ENCODE data around the gene NRP2. TPM values are rescaled to one million over a fixed set of nuclear protein-coding genes. Genes with fewer than 3 reads are reported as not detected.

The NRP2 gene
- total RNA-seq, 1 donor from 2014 or later = 64.0 TPM

- H3K4me1 Mint-ChIP-seq (ENCODE audit: low read depth) = no peaks in the 10 kb centered on the region
- H3K27ac Mint-ChIP-seq = no peak overlapping the region
- no peak overlapping the region for H3K4me3 Mint-ChIP-seq
- no peaks in the 10 kb centered on the region for H3K9me3 Mint-ChIP-seq
- H3K36me3 Mint-ChIP-seq (ENCODE audit: low read depth) = no peaks in the 10 kb centered on the region
- intact Hi-C loops (cut with micrococcal nuclease) = no loop called here
- DNase-seq (ENCODE audit: low spot score) = no peak
- peaks cover 6% of the 10 kb centered on the region for H3K27me3 Mint-ChIP-seq (ENCODE audit: insufficient read depth)
Measured at GRCh38 chr2:205787761-205788160, 105.5 kb downstream of the NRP2 start.

- intact Hi-C loops (cut with micrococcal nuclease) = no loop called here
- H3K27me3 Mint-ChIP-seq (ENCODE audit: insufficient read depth) = peaks cover 6% of the 10 kb centered on the region
- H3K4me1 Mint-ChIP-seq (ENCODE audit: low read depth) = no peaks in the 10 kb centered on the region
- H3K9me3 Mint-ChIP-seq = no peaks in the 10 kb centered on the region
- H3K4me3 Mint-ChIP-seq = no peak overlapping the region
- no peak for DNase-seq (ENCODE audit: low spot score)
- H3K36me3 Mint-ChIP-seq (ENCODE audit: low read depth) = no peaks in the 10 kb centered on the region
- no peak overlapping the region for H3K27ac Mint-ChIP-seq
Measured at GRCh38 chr2:205789906-205790305, 107.6 kb downstream of the NRP2 start.

DNA sequence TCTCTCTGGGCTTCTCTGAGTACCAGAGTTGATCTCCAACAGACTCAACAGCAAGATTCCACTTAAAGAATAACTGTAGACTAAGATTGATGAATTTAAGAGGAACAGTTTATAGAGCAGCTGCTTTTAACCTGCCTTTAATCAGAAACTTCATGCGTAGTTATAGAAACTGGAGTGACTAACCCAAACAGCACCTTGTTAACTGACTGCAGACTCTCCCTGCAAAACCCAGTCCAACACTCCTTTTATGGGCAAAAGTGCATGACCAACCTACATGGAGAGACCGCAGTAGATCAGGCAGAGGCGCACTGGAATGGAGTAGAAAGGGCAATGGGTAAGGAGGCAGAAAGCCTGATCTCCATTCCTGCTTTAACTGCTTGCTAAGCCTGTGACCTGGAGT, 110.6 kb downstream of the NRP2 start:
- H3K27ac Mint-ChIP-seq = no peak overlapping the region
- H3K4me3 Mint-ChIP-seq = no peak overlapping the region
- intact Hi-C loops (cut with micrococcal nuclease) = no loop called here
- H3K9me3 Mint-ChIP-seq = no peaks in the 10 kb centered on the region
- H3K4me1 Mint-ChIP-seq (ENCODE audit: low read depth) = no peaks in the 10 kb centered on the region
- H3K27me3 Mint-ChIP-seq (ENCODE audit: insufficient read depth) = no peaks in the 10 kb centered on the region
- H3K36me3 Mint-ChIP-seq (ENCODE audit: low read depth) = no peaks in the 10 kb centered on the region
- no peak for DNase-seq (ENCODE audit: low spot score)

DNA sequence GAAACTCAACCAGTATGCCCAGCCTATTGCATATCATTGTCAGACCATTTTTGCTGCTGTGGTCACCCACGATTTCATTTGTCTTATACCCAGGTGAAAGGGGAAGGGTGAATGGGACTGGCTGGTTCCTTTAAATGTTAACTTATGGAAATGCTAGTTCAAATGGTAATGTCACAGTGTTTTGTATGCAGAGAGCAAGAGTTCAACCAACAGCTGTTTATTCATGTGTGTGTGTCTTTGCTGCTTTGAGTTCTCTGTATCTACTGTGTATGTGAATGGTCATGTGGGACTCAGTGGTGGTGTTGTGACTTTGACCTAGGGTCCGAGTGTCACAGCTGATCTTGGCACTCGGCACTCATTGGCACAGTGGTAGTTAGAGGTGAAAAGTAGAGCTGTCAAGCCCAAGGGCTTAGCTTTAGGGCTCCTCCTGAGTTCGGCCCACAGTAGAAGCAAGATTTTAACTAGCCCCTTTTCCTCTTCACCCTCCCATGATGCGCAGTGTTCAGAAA, 114.6 kb downstream of the NRP2 start:
- H3K9me3 Mint-ChIP-seq = no peaks in the 10 kb centered on the region
- H3K36me3 Mint-ChIP-seq (ENCODE audit: low read depth) = no peaks in the 10 kb centered on the region
- H3K4me1 Mint-ChIP-seq (ENCODE audit: low read depth) = no peaks in the 10 kb centered on the region
- intact Hi-C loops (cut with micrococcal nuclease) = no loop called here
- H3K4me3 Mint-ChIP-seq = no peak overlapping the region
- peaks cover 1% of the 10 kb centered on the region for H3K27me3 Mint-ChIP-seq (ENCODE audit: insufficient read depth)
- no peak overlapping the region for H3K27ac Mint-ChIP-seq
- no peak for DNase-seq (ENCODE audit: low spot score)

DNA sequence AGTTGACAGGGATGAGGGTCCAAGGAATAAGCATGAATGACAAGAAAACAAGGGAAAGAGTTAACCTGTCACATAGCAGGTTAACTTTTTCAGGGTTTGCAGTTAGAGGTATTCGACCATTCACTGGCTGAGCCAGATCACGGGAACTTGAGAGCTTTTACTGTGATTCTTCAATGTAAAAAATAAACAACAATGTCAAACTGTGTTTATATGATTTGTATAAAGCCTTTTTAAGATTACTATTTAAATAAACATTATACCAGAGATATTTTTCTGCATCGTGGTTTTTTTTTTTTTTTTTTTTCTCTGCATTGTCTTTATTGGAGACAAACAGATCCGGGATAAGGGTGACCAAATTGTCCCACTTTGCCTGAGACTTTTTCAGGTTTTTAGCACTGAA, 115.6 kb downstream of the NRP2 start:
- no peaks in the 10 kb centered on the region for H3K36me3 Mint-ChIP-seq (ENCODE audit: low read depth)
- H3K9me3 Mint-ChIP-seq = no peaks in the 10 kb centered on the region
- no peak overlapping the region for H3K4me3 Mint-ChIP-seq
- H3K27me3 Mint-ChIP-seq (ENCODE audit: insufficient read depth) = peaks cover 1% of the 10 kb centered on the region
- intact Hi-C loops (cut with micrococcal nuclease) = no loop called here
- H3K27ac Mint-ChIP-seq = no peak overlapping the region
- H3K4me1 Mint-ChIP-seq (ENCODE audit: low read depth) = no peaks in the 10 kb centered on the region
- DNase-seq (ENCODE audit: low spot score) = no peak

GRCh38 chr2:205800224-205800623, 117.9 kb downstream of the NRP2 start:
- no peaks in the 10 kb centered on the region for H3K36me3 Mint-ChIP-seq (ENCODE audit: low read depth)
- intact Hi-C loops (cut with micrococcal nuclease) = no loop called here
- peaks cover 1% of the 10 kb centered on the region for H3K27me3 Mint-ChIP-seq (ENCODE audit: insufficient read depth)
- H3K27ac Mint-ChIP-seq = no peak overlapping the region
- DNase-seq (ENCODE audit: low spot score) = no peak
- H3K4me1 Mint-ChIP-seq (ENCODE audit: low read depth) = no peaks in the 10 kb centered on the region
- H3K4me3 Mint-ChIP-seq = no peak overlapping the region
- H3K9me3 Mint-ChIP-seq = no peaks in the 10 kb centered on the region

- Mint-ChIP-seq H3K27me3 (ENCODE audit: insufficient read depth) (peaks cover 1% of the 10 kb centered on the region), H3K36me3 (ENCODE audit: low read depth) (no peaks in the 10 kb centered on the region), H3K9me3 (no peaks in the 10 kb centered on the region), H3K4me3 (no peak overlapping the region), H3K4me1 (ENCODE audit: low read depth) (no peaks in the 10 kb centered on the region), H3K27ac (no peak overlapping the region)
- intact Hi-C loops (cut with micrococcal nuclease) = no loop called here
- DNase-seq (ENCODE audit: low spot score) = no peak
Measured at GRCh38 chr2:205800773-205801172, 118.5 kb downstream of the NRP2 start.

DNA sequence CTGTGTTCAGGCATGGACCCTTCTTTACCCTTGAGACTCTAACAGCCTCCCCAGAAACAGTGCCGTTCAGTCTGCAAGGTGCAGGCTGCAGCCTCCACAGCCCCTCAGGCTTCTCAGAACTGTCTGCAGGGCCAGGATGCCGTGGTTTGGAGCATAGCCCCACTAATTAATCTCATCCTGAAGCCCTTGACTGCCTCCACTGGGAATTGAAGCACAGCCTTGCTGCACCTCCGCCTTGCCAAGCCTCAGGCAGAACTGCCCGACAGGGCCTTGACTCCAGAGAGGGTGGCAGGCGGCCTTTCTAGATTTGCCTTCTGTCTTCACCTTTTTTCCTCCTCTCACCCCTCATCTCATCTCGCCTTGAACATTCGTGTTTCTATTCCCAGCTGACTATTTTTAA, 119.8 kb downstream of the NRP2 start:
- no peaks in the 10 kb centered on the region for H3K4me1 Mint-ChIP-seq (ENCODE audit: low read depth)
- no peak overlapping the region for H3K4me3 Mint-ChIP-seq
- DNase-seq (ENCODE audit: low spot score) = no peak
- intact Hi-C loops (cut with micrococcal nuclease) = no loop called here
- H3K36me3 Mint-ChIP-seq (ENCODE audit: low read depth) = no peaks in the 10 kb centered on the region
- no peaks in the 10 kb centered on the region for H3K9me3 Mint-ChIP-seq
- no peak overlapping the region for H3K27ac Mint-ChIP-seq
- peaks cover 1% of the 10 kb centered on the region for H3K27me3 Mint-ChIP-seq (ENCODE audit: insufficient read depth)

DNA sequence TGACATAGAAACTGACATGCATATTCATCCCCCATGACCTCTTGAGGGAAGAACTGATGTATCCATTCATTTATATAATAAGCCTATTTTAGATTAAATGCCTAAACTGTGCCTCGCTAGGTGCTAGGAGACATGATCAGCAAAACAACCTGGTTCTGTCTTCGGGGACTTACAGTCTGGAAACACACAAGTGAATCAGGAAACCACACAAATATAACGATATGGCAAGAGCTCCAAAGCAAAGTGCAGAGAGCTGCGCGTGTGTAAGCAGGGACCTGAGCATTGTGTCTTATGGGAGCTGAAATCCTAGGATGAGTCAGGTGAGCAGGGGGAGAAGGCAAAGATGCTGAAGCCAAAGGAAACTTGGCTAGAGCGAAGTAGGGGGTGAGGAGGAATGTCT, 120.6 kb downstream of the NRP2 start:
- no peaks in the 10 kb centered on the region for H3K9me3 Mint-ChIP-seq

GRCh38 chr2:205803500-205803899, 121.2 kb downstream of the NRP2 start:
- no peaks in the 10 kb centered on the region for H3K4me1 Mint-ChIP-seq (ENCODE audit: low read depth)
- DNase-seq (ENCODE audit: low spot score) = no peak
- H3K9me3 Mint-ChIP-seq = no peaks in the 10 kb centered on the region
- intact Hi-C loops (cut with micrococcal nuclease) = no loop called here
- no peak overlapping the region for H3K27ac Mint-ChIP-seq
- H3K27me3 Mint-ChIP-seq (ENCODE audit: insufficient read depth) = peaks cover 5% of the 10 kb centered on the region
- H3K36me3 Mint-ChIP-seq (ENCODE audit: low read depth) = no peaks in the 10 kb centered on the region
- no peak overlapping the region for H3K4me3 Mint-ChIP-seq

More for the DNA sequence above, 120.6 kb downstream of the NRP2 start:
- Mint-ChIP-seq H3K4me1 (ENCODE audit: low read depth) (no peaks in the 10 kb centered on the region), H3K27me3 (ENCODE audit: insufficient read depth) (peaks cover 5% of the 10 kb centered on the region), H3K36me3 (ENCODE audit: low read depth) (no peaks in the 10 kb centered on the region), H3K4me3 (no peak overlapping the region), H3K27ac (no peak overlapping the region)
- intact Hi-C loops (cut with micrococcal nuclease) = no loop called here
- no peak for DNase-seq (ENCODE audit: low spot score)

- Mint-ChIP-seq H3K36me3 (ENCODE audit: low read depth) (no peaks in the 10 kb centered on the region), H3K27me3 (ENCODE audit: insufficient read depth) (peaks cover 5% of the 10 kb centered on the region), H3K9me3 (no peaks in the 10 kb centered on the region), H3K4me1 (ENCODE audit: low read depth) (no peaks in the 10 kb centered on the region), H3K27ac (no peak overlapping the region), H3K4me3 (no peak overlapping the region)
- intact Hi-C loops (cut with micrococcal nuclease) = no loop called here
- DNase-seq (ENCODE audit: low spot score) = no peak
Measured at GRCh38 chr2:205805136-205805535, 122.8 kb downstream of the NRP2 start.

- Mint-ChIP-seq H3K27me3 (ENCODE audit: insufficient read depth) (peaks cover 7% of the 10 kb centered on the region), H3K4me1 (ENCODE audit: low read depth) (no peaks in the 10 kb centered on the region), H3K27ac (no peak overlapping the region), H3K36me3 (ENCODE audit: low read depth) (no peaks in the 10 kb centered on the region), H3K4me3 (no peak overlapping the region), H3K9me3 (no peaks in the 10 kb centered on the region)
- DNase-seq (ENCODE audit: low spot score) = no peak
- intact Hi-C loops (cut with micrococcal nuclease) = no loop called here
Measured at GRCh38 chr2:205806143-205806905, 124.0 kb downstream of the NRP2 start.

- DNase-seq (ENCODE audit: low spot score) = no peak
- H3K27ac Mint-ChIP-seq = no peak overlapping the region
- no peak overlapping the region for H3K4me3 Mint-ChIP-seq
- peaks cover 12% of the 10 kb centered on the region for H3K27me3 Mint-ChIP-seq (ENCODE audit: insufficient read depth)
- intact Hi-C loops (cut with micrococcal nuclease) = no loop called here
- H3K9me3 Mint-ChIP-seq = no peaks in the 10 kb centered on the region
- H3K36me3 Mint-ChIP-seq (ENCODE audit: low read depth) = no peaks in the 10 kb centered on the region
- H3K4me1 Mint-ChIP-seq (ENCODE audit: low read depth) = no peaks in the 10 kb centered on the region
Measured at GRCh38 chr2:205807229-205807628, 124.9 kb downstream of the NRP2 start.

DNA sequence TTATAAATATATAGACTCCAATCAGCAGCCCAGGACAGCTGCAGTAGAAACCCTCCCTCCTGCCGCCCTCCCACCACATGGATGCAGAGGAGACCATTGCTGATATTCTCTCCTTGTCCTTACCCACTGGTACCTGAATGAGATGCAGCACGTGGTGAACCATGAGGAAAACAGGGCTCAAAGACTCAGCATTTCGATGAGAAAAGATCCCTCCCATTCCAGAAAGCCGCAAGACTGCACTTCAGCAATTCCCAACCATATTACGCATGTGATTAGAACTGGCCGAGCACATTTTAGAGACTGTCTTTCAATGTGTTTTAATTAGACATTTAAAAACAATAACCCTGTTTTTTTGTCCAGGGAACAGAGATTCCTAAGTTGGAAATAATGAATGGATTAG, 125.5 kb downstream of the NRP2 start:
- no peak for DNase-seq (ENCODE audit: low spot score)
- Mint-ChIP-seq H3K27me3 (ENCODE audit: insufficient read depth) (peaks cover 12% of the 10 kb centered on the region), H3K4me1 (ENCODE audit: low read depth) (no peaks in the 10 kb centered on the region), H3K9me3 (no peaks in the 10 kb centered on the region), H3K4me3 (no peak overlapping the region), H3K27ac (no peak overlapping the region), H3K36me3 (ENCODE audit: low read depth) (no peaks in the 10 kb centered on the region)
- intact Hi-C loops (cut with micrococcal nuclease) = no loop called here

Measured in activated T-helper 1 cell treated with anti-CD3 and anti-CD28 coated beads, Interleukin-12 subunit alpha, Interleukin-12 subunit beta, Interleukin-2, Interleukin-4 antibody, amounts not matched to agents 30 ng/mL and 10 ng/mL and 1 ng/mL, durations not matched to agents 14 hours and 24 hours and 36 hours (primary cell).